Skeletal muscle cell (primary cell): ENCODE measurements around the gene COL27A1.

Source experiments
- DNase-seq: peaks from one replicate; pipeline ENCODE4 v3.0.0-alpha.2; 2010; ENCODE audit warnings: low read depth
- H3K4me3 ChIP-seq: 2 replicates; pipeline ENCODE4 v1.5.1; 2011; ENCODE audit warnings: low read depth, mild to moderate bottlenecking, control low read depth, low read length, moderate library complexity

Gene COL27A1

GRCh38 chr9:114256827-114257328 is 101.5 kb downstream of the COL27A1 start:
- no peak overlapping the region for H3K4me3 ChIP-seq
- DNase-seq, result no peak

GRCh38 chr9:114258218-114258617 is 102.9 kb downstream of the COL27A1 start:
- H3K4me3 ChIP-seq, result no peak overlapping the region
- no peak for DNase-seq

DNA sequence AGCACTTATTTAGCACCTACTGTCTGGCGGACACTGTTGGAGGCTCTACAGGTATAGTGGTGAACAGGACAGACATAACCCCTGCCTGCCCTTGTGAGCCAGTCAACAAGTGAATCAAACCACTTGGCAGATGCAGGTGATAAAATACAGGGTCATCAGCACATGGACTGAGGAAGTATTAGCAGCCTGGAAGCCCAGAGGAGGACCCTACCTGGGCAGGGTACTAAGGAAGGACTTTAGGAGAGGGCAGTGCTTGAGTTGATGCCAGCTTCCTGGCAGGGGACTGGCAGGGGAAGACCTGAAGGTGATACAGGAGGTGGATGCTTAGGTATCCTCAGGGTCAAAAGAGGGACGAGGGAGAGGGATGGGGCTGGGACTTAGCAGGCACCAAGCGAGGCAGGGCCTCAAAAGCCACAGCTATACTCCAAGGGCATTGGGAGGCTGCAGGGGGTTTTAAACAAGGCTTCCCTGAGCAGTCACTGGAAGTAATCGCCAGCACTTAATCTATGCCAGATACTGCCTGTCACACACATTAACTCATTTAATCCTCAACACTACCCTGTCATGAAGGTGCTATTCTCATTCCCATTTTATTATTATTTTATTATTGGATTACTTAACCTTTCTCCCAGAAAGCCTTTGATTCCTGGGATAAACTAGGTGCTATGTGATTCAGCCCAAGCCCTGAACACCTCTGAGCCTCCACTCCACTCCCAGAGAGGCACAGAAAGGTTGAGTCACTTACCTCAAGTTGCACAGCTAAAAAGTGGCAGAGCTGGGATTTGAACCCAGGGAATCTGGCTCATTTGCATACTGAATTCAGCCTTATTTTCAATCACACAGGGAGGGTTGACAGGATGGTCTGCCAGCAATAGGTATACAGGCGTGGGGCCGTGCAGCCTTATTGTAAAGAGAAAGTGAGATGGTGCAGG is 103.8 kb downstream of the COL27A1 start:
- DNase-seq, result no peak
- no peak overlapping the region for H3K4me3 ChIP-seq

DNA sequence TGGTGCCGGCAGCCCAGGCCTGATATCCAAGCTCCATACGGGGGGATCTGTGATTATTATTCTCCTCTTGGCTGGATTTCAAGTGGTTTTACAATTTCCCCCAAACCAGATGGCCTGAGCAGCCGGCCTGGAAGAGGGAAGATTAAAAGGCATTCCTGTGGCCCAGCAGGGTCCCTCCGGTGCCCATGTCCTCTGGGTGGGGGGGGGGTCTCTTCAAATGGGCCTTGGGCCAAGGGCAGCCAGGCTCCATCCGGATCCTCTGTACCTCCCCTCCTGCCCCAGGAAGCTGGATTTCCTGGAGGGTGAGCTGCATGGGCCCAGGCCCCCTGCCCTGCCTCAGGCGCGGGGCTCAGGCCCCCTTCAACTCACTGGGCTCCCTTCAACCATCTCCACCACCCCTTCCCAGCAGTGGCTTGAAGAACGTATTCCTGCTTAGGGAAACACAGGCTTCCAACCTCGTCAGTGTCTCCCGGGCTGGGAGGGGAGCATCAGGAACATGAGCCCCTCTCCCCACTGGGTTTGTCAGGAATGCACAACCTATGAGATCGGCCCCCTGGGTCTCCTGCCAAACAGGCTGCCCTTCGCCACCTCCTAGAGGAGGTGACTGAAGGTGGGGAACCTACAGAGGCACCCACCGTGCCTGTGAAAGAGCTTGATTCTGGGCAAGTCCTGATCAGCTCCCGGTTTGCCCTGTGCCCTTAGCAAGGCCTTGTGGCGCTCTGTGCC is 104.6 kb downstream of the COL27A1 start:
- DNase-seq, result no peak
- H3K4me3 ChIP-seq, result no peak overlapping the region

- DNase-seq, result no peak
- H3K4me3 ChIP-seq, result no peak overlapping the region
Measured at GRCh38 chr9:114261026-114261425, 105.7 kb downstream of the COL27A1 start.

DNA sequence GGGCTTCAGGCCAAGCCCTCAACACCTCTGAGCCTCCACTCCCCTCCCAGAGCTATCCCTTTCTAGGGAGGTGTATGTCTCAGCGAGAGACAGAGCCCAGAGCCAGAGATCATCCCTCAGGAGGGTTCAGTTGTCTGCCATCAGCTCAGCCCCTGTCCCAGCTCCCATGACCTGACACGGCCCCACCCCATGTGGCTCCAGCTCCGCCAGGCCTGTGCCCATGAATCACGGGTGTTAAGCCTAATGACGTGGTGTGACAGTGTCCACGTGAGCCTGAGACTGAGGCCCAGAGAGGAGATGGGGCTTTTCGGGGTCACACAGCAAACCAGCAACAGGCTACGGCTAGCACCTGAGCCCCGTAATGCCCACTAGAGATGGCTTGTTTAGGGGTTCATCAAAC is 106.7 kb downstream of the COL27A1 start:
- DNase-seq, result no peak

DNA sequence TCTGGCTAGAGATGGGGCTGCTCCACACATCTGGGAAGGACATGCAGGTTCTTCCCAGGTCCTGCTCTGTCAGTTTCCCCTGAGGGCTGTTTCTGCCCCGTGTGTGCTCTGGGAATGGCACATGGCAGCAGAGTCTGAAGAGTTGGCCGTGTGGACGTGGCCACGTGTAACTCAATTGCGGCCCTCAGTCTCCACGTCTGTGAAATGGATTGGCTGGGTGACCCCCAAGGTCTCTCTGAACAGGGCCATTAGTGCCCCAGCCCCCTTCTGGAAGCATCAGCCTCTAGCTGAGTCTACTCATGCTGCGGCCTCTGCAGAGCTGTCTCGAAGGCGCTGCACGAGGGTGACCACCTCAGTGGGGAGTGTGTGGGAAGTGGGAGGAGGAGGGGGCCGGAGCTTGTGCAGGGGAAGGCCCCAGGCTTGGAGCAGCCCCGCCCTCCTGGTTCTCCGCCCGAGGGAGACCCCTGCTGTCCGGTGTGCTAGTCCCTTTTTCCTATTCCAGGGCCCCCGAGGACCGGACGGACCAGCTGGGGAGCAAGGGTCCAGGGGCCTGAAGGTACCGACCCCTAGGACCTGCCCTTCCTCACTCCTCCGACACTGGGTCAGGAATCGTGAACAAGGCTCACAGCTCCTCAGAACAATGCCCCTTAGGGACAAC is 108.6 kb downstream of the COL27A1 start:
- no peak for DNase-seq

More for the DNA sequence above, 106.7 kb downstream of the COL27A1 start:
- no peak overlapping the region for H3K4me3 ChIP-seq

DNA sequence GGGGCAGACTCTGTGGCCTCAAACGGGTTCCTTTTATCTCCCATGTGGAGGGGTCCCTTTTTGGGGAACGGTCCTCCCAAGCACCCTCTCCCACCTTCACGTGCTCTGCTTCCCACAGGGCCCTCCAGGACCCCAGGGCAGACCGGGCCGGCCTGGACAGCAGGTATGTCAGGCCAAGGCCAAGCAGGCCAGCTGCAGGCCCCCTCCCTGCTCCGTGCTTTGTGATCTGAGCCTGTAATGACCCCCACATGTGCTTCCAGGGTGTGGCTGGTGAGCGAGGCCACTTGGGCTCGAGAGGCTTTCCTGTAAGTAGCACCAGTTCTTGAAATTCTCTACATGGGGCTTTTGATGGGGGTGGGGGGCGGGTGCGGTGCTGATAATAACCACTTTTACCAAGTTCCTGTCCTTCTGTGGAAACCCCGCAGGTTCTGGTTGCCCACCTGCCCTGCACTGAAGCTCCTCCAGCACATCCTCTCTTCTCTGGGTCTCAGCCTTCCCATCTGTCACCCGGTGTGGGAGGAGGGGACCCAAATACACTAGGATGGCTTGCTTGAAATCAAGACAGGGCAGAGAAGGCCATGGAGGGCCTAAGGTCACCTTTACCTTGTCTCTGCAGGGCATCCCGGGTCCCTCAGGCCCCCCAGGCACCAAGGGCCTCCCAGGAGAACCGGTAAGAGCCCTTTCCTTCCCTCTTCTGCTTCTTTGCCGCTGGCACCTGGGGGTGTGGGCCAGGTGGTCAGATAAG is 109.6 kb downstream of the COL27A1 start:
- no peak overlapping the region for H3K4me3 ChIP-seq
- DNase-seq, result no peak

More for the DNA sequence above, 108.6 kb downstream of the COL27A1 start:
- no peak overlapping the region for H3K4me3 ChIP-seq

DNA sequence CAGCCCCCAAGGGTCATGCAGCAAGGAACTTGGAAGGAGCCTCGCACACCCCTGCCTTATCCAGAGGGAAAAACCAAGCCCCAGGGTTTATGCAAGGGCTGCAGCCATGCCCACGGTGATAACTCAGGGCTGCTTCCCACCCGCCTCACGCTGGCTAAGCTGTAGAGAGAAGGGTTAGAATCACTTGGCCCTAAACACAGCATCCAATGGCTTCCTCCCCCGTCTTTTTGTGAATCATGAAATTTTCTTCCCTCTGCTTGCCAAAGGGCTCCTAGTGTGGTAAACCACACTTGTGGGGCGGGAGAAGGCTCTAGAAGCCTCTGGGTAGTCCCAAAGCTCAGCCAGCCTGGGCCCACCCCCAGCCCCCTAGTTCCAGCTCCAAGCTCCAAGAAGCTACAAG is 111.6 kb downstream of the COL27A1 start:
- DNase-seq, result no peak
- H3K4me3 ChIP-seq, result no peak overlapping the region

- DNase-seq, result no peak
- no peak overlapping the region for H3K4me3 ChIP-seq
Measured at GRCh38 chr9:114269023-114269422, 113.7 kb downstream of the COL27A1 start.

DNA sequence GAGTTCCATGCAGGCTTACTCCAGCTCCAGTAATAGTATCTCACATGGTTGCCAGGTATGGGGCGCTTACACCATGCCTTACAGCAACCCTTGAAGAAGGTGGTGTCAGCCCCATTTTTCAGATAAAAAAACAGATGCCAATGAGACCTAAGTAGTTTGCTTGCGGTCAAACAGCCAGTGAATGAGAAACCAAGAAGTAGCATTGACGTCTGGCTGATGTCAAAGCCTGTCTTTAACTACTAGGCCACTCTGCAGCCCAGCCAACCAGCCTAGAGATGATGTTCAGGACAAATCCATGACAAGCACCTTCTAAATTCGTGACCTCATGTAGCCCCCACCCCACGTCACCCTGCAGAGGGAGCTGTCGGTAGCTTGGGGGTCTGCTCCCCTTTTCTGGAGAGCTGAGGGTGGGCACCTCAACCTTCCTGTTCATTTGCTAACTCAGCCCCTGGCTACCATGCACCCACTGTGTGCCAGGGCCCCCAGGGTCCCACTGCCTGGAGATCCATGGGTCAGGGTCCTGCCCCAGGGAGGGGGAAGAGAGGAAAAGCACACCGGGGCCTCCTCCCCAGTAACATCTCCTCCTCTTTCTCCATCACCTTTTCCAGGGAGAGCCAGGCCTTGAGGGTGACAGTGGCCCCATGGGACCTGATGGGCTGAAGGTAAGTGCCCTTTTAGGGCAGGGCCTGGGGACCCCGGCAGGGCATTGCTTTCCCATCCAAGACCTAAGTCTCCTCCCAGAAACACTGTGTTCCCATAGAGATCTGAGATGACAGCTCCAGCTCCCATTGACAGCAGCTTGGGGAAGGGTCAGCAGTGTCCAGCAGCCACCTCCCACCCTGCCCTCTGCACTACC is 115.0 kb downstream of the COL27A1 start:
- no peak for DNase-seq
- H3K4me3 ChIP-seq, result no peak overlapping the region

DNA sequence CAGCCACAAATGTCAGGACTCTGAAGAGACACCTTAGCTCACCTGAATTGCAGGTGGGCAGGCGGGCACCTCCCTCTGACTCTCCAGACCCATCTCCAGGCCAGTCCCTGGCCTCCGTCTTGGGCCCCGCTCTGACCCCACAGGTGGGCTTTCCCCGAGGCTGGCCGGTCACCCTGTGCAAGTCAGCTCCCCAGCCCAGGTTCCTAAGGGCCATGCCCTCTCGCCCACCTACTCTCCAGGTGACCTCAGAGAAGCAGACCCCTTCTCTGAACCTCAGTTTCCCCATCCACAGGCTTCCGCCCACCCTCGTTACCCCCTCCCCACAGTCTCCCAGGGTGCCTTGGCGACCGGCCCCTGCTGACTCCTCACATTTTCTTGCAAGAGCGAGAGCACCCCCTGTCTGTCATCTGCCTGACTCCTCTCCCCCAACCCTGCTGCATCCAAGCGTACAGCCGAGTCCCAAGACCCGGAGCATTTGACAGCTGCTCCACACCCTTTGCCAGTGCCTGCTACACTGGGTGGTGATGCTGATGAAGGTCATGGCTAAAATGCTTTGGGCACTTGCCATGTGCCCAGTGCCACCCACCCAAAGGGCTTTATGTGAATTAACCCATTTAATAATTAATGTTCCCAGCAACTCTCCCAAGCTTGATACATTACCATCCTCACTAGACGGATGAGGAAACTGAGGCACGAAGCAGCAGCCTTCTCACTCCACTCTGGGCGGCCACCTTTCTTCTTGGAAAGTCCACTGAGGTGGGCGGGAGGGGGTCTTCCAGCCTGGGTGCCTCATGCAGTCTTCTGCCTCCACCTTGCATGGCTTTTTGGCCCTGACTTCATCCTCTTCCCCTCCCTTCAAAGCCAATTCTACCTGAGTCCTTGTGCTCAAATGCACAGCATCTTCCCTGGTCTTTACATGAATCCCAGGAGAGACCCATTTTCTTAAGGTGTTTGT is 116.5 kb downstream of the COL27A1 start:
- no peak overlapping the region for H3K4me3 ChIP-seq
- no peak for DNase-seq

DNA sequence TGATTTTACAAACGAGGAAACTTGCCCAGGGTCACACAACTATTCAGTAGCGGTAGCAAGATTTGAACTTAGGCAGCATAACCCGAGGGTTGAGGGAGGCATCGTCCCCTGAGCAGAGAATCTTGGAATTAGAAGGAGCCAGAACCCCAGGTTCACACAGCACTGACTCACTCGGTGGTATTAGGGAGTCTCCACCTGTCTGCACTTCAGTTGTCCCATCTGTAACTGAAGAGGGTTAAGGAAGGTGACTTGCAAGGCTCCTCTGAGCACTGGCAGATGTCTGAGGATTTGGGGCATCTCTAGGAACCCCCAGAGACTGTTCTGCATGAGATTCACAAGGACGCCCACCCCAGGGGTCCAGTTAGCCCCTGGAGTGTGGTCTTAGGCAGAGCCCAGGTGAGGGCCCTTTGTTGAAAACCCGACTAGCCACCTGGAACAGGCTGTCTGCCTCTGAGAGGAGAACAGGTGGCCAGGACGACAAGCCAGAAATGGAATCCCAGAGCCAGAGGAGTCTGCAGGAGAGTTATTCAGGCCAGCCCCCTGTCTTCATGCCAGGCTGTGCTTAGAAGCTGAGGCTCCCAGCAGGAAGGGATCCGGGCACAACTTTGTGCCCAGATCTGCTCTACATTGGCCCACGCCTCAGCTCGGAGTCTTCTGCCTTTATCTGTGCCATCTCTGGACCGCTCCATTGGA is 117.5 kb downstream of the COL27A1 start:
- H3K4me3 ChIP-seq, result no peak overlapping the region

GRCh38 chr9:114273461-114273881 is 118.1 kb downstream of the COL27A1 start:
- H3K4me3 ChIP-seq, result no peak overlapping the region
- DNase-seq, result no peak

More for the DNA sequence above, 117.5 kb downstream of the COL27A1 start:
- no peak for DNase-seq

DNA sequence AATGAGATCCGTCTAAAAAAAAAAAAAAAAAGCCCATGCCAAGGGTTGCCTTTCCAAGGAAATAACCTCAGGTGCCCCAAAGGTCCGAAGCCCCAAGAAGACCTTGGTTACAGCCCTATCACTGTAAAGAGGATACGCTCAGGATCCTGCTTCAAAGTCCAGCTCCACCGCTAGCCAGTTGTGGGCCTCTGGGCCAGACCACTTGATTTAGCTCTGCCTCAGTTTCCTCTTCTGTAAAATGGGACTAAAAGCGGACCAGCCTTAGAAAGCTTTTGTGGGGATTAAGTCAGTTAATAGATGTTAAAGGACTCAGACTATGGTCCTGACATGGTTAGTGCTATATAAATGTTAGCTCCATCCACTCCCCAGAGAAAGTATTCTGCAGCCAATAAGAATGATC is 118.9 kb downstream of the COL27A1 start:
- DNase-seq, result no peak

DNA sequence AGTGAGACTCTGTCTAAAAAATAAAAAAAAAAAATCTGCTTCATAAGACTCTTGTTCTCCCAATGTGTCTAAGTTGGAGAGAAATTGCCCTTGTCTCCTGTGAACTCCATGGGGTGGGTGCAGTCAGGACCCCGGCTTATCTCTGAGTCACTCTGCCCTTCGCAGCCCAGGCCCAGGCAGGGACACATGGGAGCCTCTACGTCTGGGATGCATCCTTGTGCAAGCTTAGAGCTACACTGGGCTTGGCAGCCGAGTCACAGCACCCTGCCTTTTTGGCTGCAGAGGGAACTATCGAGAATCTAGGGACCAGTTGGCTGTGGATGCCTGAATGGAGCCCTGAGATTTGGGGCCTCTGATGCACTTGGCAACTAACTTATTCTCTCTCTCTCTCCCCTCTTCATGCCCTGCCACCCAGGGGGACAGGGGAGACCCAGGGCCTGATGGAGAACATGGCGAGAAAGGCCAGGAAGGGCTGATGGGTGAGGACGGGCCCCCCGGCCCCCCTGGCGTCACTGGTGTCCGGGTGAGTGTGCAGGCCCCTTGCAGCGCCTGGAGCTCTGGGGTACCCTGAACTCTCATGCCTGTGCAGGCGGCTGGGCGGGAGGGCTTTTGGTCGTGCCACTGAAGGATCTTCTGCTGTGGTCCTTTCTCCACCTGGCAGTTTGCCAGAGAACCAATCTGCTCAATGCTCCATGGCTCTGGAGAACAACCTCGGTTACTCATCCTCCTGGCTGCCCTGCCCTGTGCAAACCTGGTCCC is 120.1 kb downstream of the COL27A1 start:
- H3K4me3 ChIP-seq, result no peak overlapping the region
- no peak for DNase-seq

More for the DNA sequence above, 118.9 kb downstream of the COL27A1 start:
- no peak overlapping the region for H3K4me3 ChIP-seq
